DOHH2 (cell line): Measurements from ENCODE around the gene LOXHD1.

Experiments used
- H3F3A ChIP-seq: fragments of 200-600 bp; sonication (generic), shearing (Covaris generic); 2 replicates; pipeline ENCODE4 v1.6.0; 2016; ENCODE audit warnings: antibody characterized with exemption, mild to moderate bottlenecking; ENCODE audit not compliant: control insufficient read depth, insufficient read depth
- H3K27ac ChIP-seq: fragments of 200-600 bp; sonication (generic); 2 replicates; pipeline ENCODE4 v1.5.1; 2014; ENCODE audit warnings: low read depth, mild to moderate bottlenecking, low read length, moderate library complexity
- H3K27me3 ChIP-seq: fragments of 200-600 bp; sonication (generic); 2 replicates; pipeline ENCODE4 v1.6.1; 2014; ENCODE audit warnings: mild to moderate bottlenecking, low read length, mixed read lengths; ENCODE audit not compliant: control insufficient read depth
- H3K36me3 ChIP-seq: fragments of 200-600 bp; sonication (generic); 2 replicates; pipeline ENCODE4 v1.6.1; 2014; ENCODE audit warnings: mild to moderate bottlenecking, low read length, moderate library complexity, mixed read lengths; ENCODE audit not compliant: control insufficient read depth
- H3K4me1 ChIP-seq: fragments of 200-600 bp; sonication (generic); 2 replicates; pipeline ENCODE4 v1.6.1; 2014; ENCODE audit warnings: mild to moderate bottlenecking, low read length, mixed read lengths; ENCODE audit not compliant: control insufficient read depth
- H3K4me2 ChIP-seq: fragments of 200-600 bp; sonication (generic); 2 replicates; pipeline ENCODE4 v1.6.0; 2014; ENCODE audit warnings: mild to moderate bottlenecking, low read length, moderate library complexity
- H3K4me3 ChIP-seq: fragments of 200-600 bp; sonication (generic); 2 replicates; pipeline ENCODE4 v1.5.1; 2014; ENCODE audit warnings: mild to moderate bottlenecking, low read length, mixed read lengths
- H3K79me2 ChIP-seq: fragments of 200-600 bp; sonication (generic); 2 replicates; pipeline ENCODE4 v1.6.1; 2014; ENCODE audit warnings: mild to moderate bottlenecking, low read length, mixed read lengths; ENCODE audit not compliant: control insufficient read depth
- H3K9me2 ChIP-seq: fragments of 200-600 bp; sonication (generic); replicated peaks from 2 replicates; pipeline ENCODE4 v1.6.1; 2014; ENCODE audit warnings: mild to moderate bottlenecking, low read length, mixed read lengths; ENCODE audit not compliant: control insufficient read depth
- H3K9me3 ChIP-seq: fragments of 200-600 bp; sonication (generic); 2 replicates; pipeline ENCODE4 v1.6.1; 2014; ENCODE audit warnings: antibody characterized with exemption, low read length, mixed read lengths; ENCODE audit not compliant: control insufficient read depth, insufficient read depth
- H4K20me1 ChIP-seq: fragments of 200-600 bp; sonication (generic); 2 replicates; pipeline ENCODE4 v1.6.0; 2014; ENCODE audit warnings: low read depth, mild to moderate bottlenecking, antibody characterized with exemption, low read length, moderate library complexity; ENCODE audit not compliant: control insufficient read depth, insufficient read depth
- CTCF ChIP-seq: fragments of 200-600 bp; sonication (generic); IDR thresholded peaks from one replicate; pipeline ENCODE4 v1.5.1; 2014; ENCODE audit warnings: antibody characterized with exemption, mild to moderate bottlenecking, low read depth, low read length; ENCODE audit not compliant: poor library complexity, severe bottlenecking
- EZH2phosphoT487 ChIP-seq: fragments of 200-600 bp; sonication (generic); IDR thresholded peaks from 2 replicates; pipeline ENCODE4 v1.6.1; 2017; ENCODE audit warnings: borderline replicate concordance, mild to moderate bottlenecking, antibody characterized with exemption, low read length, moderate library complexity, mixed read lengths

The LOXHD1 gene

GRCh38 chr18:46577546-46577945, 79.5 kb downstream of the LOXHD1 start:
- Histone ChIP-seq H3K9me3 (peaks cover 12% of the 10 kb centered on the region), H3K4me3 (no peak overlapping the region), H3K79me2 (no peaks in the 10 kb centered on the region), H3K4me2 (no peak overlapping the region), H3K27ac (no peak overlapping the region), H3K36me3 (no peaks in the 10 kb centered on the region), H3K4me1 (no peaks in the 10 kb centered on the region), H4K20me1 (no peaks in the 10 kb centered on the region), H3K27me3 (no peaks in the 10 kb centered on the region), H3F3A (no peaks in the 10 kb centered on the region), H3K9me2 (no peaks in the 10 kb centered on the region)
- TF ChIP-seq EZH2phosphoT487: no peak
- TF ChIP-seq CTCF: no peak

- Histone ChIP-seq H4K20me1 (no peaks in the 10 kb centered on the region), H3K4me3 (no peak overlapping the region), H3K4me1 (no peaks in the 10 kb centered on the region), H3K36me3 (no peaks in the 10 kb centered on the region), H3F3A (no peaks in the 10 kb centered on the region), H3K9me2 (no peaks in the 10 kb centered on the region), H3K79me2 (no peaks in the 10 kb centered on the region), H3K27ac (no peak overlapping the region), H3K9me3 (no peaks in the 10 kb centered on the region), H3K4me2 (no peak overlapping the region), H3K27me3 (no peaks in the 10 kb centered on the region)
- TF ChIP-seq CTCF: no peak
- TF ChIP-seq EZH2phosphoT487: no peak
Observed at GRCh38 chr18:46575851-46576250, 81.2 kb downstream of the LOXHD1 start.

- H3K4me2 ChIP-seq: no peak overlapping the region
- H3K27ac ChIP-seq: no peak overlapping the region
- no peaks in the 10 kb centered on the region for H3K4me1 ChIP-seq
- TF ChIP-seq EZH2phosphoT487 (no peak), CTCF (no peak)
- peaks cover under 1% of the 10 kb centered on the region; the same call in 1 of the 2 replicates for H3K27me3 ChIP-seq
- no peaks in the 10 kb centered on the region for H3K9me2 ChIP-seq
- no peaks in the 10 kb centered on the region for H3K79me2 ChIP-seq
- no peaks in the 10 kb centered on the region for H3K9me3 ChIP-seq
- no peaks in the 10 kb centered on the region for H3F3A ChIP-seq
- H3K36me3 ChIP-seq: no peaks in the 10 kb centered on the region
- H3K4me3 ChIP-seq: no peak overlapping the region
- H4K20me1 ChIP-seq: no peaks in the 10 kb centered on the region
Observed at GRCh38 chr18:46574743-46575115, 82.3 kb downstream of the LOXHD1 start.
